GM23338 (cell line): ENCODE results near the gene CACTIN.

Source experiments
- CREB1 ChIP-seq: fragments of 250-450 bp; sonication (Bioruptor Pico); IDR thresholded peaks from 2 replicates; pipeline ENCODE4 v1.5.0; 2020; ENCODE audit warnings: low read depth, mild to moderate bottlenecking, moderate library complexity
- EZH2 ChIP-seq: fragments of 200-600 bp; sonication (generic); IDR thresholded peaks from one replicate; pipeline ENCODE4 v1.8.0; 2017; ENCODE audit warnings: antibody characterized with exemption, mild to moderate bottlenecking, low read depth; ENCODE audit not compliant: unreplicated experiment
- EZH2phosphoT487 ChIP-seq: fragments of 200-600 bp; sonication (generic); IDR thresholded peaks from one replicate; pipeline ENCODE4 v1.8.1; 2018; ENCODE audit warnings: antibody characterized with exemption; ENCODE audit not compliant: unreplicated experiment
- JUNB ChIP-seq: IDR thresholded peaks from one replicate; pipeline ENCODE4 v1.6.1; 2016; ENCODE audit warnings: antibody characterized with exemption; ENCODE audit not compliant: unreplicated experiment
- POLR2AphosphoS5 ChIP-seq: IDR thresholded peaks from 2 replicates; pipeline ENCODE4 v1.6.1; 2016; ENCODE audit warnings: antibody characterized with exemption, low read depth
- ZNF114 ChIP-seq: fragments of 250-450 bp; sonication (Bioruptor Pico); IDR thresholded peaks from 2 replicates; pipeline ENCODE4 v1.5.0; 2020; ENCODE audit warnings: mild to moderate bottlenecking, moderate library complexity
- TF ChIP-seq, protein P1 (sequence below), 2 experiments: fragments of 200-600 bp in 1 of 2; sonication (generic) in 1 of 2; conservative IDR thresholded peaks; 2 replicates each; pipeline versions ENCODE4 v1.5.1 to v1.6.1; 2016 to 2017; ENCODE audit warnings: antibody characterized with exemption in 2 of 2, low read depth in 2 of 2, mild to moderate bottlenecking in 2 of 2, moderate library complexity in 1 of 2

DNA sequence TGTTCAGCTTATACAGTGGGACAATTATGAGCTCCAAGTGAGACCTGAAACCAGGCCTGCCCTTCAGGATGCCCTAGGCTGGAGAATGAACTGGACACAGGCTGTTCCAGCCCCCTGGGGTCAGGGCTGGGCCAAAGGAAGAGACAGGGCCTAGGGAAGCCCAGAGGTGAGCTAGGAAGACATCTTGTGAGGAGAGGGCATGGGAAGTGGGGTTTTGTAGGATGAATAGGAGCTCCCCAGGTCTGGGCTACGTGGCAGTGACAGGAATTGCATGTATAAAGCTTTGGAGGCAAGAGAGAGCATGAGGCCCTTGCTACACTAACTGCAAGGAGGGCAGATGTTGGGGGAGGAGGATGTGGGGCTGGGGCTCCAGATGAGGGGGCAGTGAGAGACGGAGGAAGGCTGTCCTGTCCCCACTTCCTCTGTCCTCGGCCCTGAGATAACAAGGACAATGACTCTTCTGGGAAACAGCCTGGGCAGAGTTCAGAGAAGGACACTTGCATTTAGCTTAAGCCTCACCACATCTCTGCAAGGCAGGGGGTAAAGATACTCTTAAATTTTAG, 18.4 kb downstream of the CACTIN start:
- TF ChIP-seq, protein P1, sequence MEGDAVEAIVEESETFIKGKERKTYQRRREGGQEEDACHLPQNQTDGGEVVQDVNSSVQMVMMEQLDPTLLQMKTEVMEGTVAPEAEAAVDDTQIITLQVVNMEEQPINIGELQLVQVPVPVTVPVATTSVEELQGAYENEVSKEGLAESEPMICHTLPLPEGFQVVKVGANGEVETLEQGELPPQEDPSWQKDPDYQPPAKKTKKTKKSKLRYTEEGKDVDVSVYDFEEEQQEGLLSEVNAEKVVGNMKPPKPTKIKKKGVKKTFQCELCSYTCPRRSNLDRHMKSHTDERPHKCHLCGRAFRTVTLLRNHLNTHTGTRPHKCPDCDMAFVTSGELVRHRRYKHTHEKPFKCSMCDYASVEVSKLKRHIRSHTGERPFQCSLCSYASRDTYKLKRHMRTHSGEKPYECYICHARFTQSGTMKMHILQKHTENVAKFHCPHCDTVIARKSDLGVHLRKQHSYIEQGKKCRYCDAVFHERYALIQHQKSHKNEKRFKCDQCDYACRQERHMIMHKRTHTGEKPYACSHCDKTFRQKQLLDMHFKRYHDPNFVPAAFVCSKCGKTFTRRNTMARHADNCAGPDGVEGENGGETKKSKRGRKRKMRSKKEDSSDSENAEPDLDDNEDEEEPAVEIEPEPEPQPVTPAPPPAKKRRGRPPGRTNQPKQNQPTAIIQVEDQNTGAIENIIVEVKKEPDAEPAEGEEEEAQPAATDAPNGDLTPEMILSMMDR (conservative IDR thresholded peaks at IDR 0.05; ENCODE audit: low read depth in 2 of 2) = no peak
- no peak for TF ChIP-seq JUNB
- TF ChIP-seq POLR2AphosphoS5 = no peak
- no peak for TF ChIP-seq EZH2
- TF ChIP-seq EZH2phosphoT487 = no peak
- no peak for TF ChIP-seq CREB1 (CRISPR knock-in tag)
- no peak for TF ChIP-seq ZNF114 (CRISPR knock-in tag)
